Esophagus (tissue), 2 donors: ENCODE data around the gene CYB5RL. TPM values are rescaled to one million over a fixed set of nuclear protein-coding genes. Genes with fewer than 3 reads are reported as not detected.

Source experiments
- H3K27ac ChIP-seq, 2 donors: one replicate each; pipeline ENCODE4 v1.5.1; 2013; ENCODE audit warnings: low read depth in 2 of 2, mild to moderate bottlenecking in 2 of 2, inconsistent platforms in 1 of 2, low read length in 1 of 2, moderate library complexity in 1 of 2
- H3K27me3 ChIP-seq, 2 donors: one replicate each; pipeline ENCODE4 v1.6.1; 2013; ENCODE audit warnings: low read length in 2 of 2, control low read depth in 1 of 2, mild to moderate bottlenecking in 1 of 2; ENCODE audit not compliant: insufficient read depth in 2 of 2, control insufficient read depth in 1 of 2
- H3K36me3 ChIP-seq, 2 donors: one replicate each; pipeline ENCODE4 v1.6.1; 2013; ENCODE audit warnings: low read length in 1 of 2; ENCODE audit not compliant: control insufficient read depth in 2 of 2, insufficient read depth in 2 of 2
- H3K4me1 ChIP-seq, 2 donors: one replicate each; pipeline ENCODE4 v1.6.1; 2013; ENCODE audit warnings: low read length in 1 of 2; ENCODE audit not compliant: control insufficient read depth in 2 of 2, insufficient read depth in 2 of 2
- H3K4me3 ChIP-seq, 2 donors: one replicate each; pipeline ENCODE4 v1.5.1; 2013; ENCODE audit warnings: low read length in 2 of 2, mild to moderate bottlenecking in 2 of 2, low read depth in 1 of 2, moderate library complexity in 1 of 2
- H3K9me3 ChIP-seq, 2 donors: one replicate each; pipeline ENCODE4 v1.6.1; 2013; ENCODE audit warnings: mild to moderate bottlenecking in 2 of 2, low read depth in 1 of 2, low read length in 1 of 2, moderate library complexity in 1 of 2; ENCODE audit not compliant: control insufficient read depth in 2 of 2, insufficient read depth in 1 of 2
- WGBS, 2 donors: extraction: QIAGEN DNeasy Blood & Tissue Kit; methylation state at CpG; one replicate each; pipeline ENCODE4 v1.1.7; 2013; 5-methylcytosine and 5-hydroxymethylcytosine counted together
- polyA plus RNA-seq, 2 donors: library from polyadenylated mRNA; stranded (reverse); fragments of 200-250 nt; gene quantifications; one replicate each; pipeline ENCODE4 v1.2.3, GENCODE V29; 2013
- donor health status: healthy with polysubstance abuse.
- donor health status: Bipolar disorder and iron deficiency.

Gene CYB5RL
- polyA plus RNA-seq, 2 donors = 1.7 to 1.8 TPM

GRCh38 chr1:54176621-54177327 is 23.1 kb downstream of the CYB5RL start:
- WGBS, 2 donors = 91 to 96% methylated on average over 6 of the region's 6 CpGs
- H3K9me3 ChIP-seq = peaks cover 0 to 2% of the 10 kb centered on the region in 2 donors
- H3K4me3 ChIP-seq = no peak overlapping the region
- peaks cover 0 to 10% of the 10 kb centered on the region in 2 donors for H3K36me3 ChIP-seq
- H3K27ac ChIP-seq = no peak overlapping the region
- H3K27me3 ChIP-seq = no peaks in the 10 kb centered on the region
- H3K4me1 ChIP-seq = no peaks in the 10 kb centered on the region

GRCh38 chr1:54174106-54174505 is 25.7 kb downstream of the CYB5RL start:
- Histone ChIP-seq H3K27me3 (no peaks in the 10 kb centered on the region), H3K27ac (no peak overlapping the region), H3K36me3 (peaks cover 0 to 3% of the 10 kb centered on the region in 2 donors), H3K4me3 (no peak overlapping the region), H3K9me3 (peaks cover 0 to 2% of the 10 kb centered on the region in 2 donors), H3K4me1 (no peaks in the 10 kb centered on the region)
- WGBS, 2 donors = 92 to 94% methylated on average over 4 of the region's 4 CpGs

GRCh38 chr1:54173681-54174080 is 26.1 kb downstream of the CYB5RL start:
- WGBS, 2 donors = 68 to 74% methylated on average over 9 of the region's 9 CpGs
- Histone ChIP-seq H3K27ac (no peak overlapping the region), H3K4me3 (no peak overlapping the region), H3K4me1 (no peaks in the 10 kb centered on the region), H3K27me3 (no peaks in the 10 kb centered on the region), H3K36me3 (peaks cover 0 to 3% of the 10 kb centered on the region in 2 donors), H3K9me3 (peaks cover 0 to 2% of the 10 kb centered on the region in 2 donors)

- Histone ChIP-seq H3K9me3 (no peaks in the 10 kb centered on the region), H3K4me1 (peaks cover 2 to 5% of the 10 kb centered on the region in 2 donors), H3K4me3 (no peak overlapping the region), H3K36me3 (peaks cover 0 to 3% of the 10 kb centered on the region in 2 donors), H3K27me3 (no peaks in the 10 kb centered on the region), H3K27ac (no peak overlapping the region)
- 73 to 77% methylated on average over 10 of the region's 10 CpGs for WGBS, 2 donors
These were observed 26.9 kb downstream of the CYB5RL start for GRCh38 chr1:54172614-54173599.

GRCh38 chr1:54171606-54172005 is 28.2 kb downstream of the CYB5RL start:
- Histone ChIP-seq H3K27me3 (no peaks in the 10 kb centered on the region), H3K4me1 (peaks cover 2 to 10% of the 10 kb centered on the region in 2 donors), H3K36me3 (no peaks in the 10 kb centered on the region), H3K9me3 (no peaks in the 10 kb centered on the region), H3K27ac (no peak overlapping the region), H3K4me3 (no peak overlapping the region)
- WGBS, 2 donors = 92 to 94% methylated on average over 8 of the region's 8 CpGs

GRCh38 chr1:54171016-54171415 is 28.8 kb downstream of the CYB5RL start:
- Histone ChIP-seq H3K9me3 (no peaks in the 10 kb centered on the region), H3K4me1 (peaks cover 2 to 10% of the 10 kb centered on the region in 2 donors), H3K4me3 (no peak overlapping the region), H3K27me3 (no peaks in the 10 kb centered on the region), H3K36me3 (no peaks in the 10 kb centered on the region), H3K27ac (no peak overlapping the region)
- 80 to 87% methylated on average over 8 of the region's 8 CpGs for WGBS, 2 donors

- WGBS, 2 donors = 65 to 71% methylated on average over 3 of the region's 3 CpGs
- Histone ChIP-seq H3K9me3 (no peaks in the 10 kb centered on the region), H3K4me3 (no peak overlapping the region), H3K4me1 (peaks cover 2 to 10% of the 10 kb centered on the region in 2 donors), H3K27me3 (no peaks in the 10 kb centered on the region), H3K27ac (no peak overlapping the region), H3K36me3 (no peaks in the 10 kb centered on the region)
These were observed 30.8 kb downstream of the CYB5RL start for GRCh38 chr1:54169068-54169467.

GRCh38 chr1:54168206-54168965 is 31.4 kb downstream of the CYB5RL start:
- H3K27me3 ChIP-seq = no peaks in the 10 kb centered on the region
- H3K9me3 ChIP-seq = no peaks in the 10 kb centered on the region
- H3K36me3 ChIP-seq = no peaks in the 10 kb centered on the region
- no peak overlapping the region for H3K4me3 ChIP-seq
- H3K4me1 ChIP-seq = peaks cover 2 to 13% of the 10 kb centered on the region in 2 donors
- 73 to 78% methylated on average over 8 of the region's 8 CpGs for WGBS, 2 donors
- no peak overlapping the region for H3K27ac ChIP-seq
